Right cardiac atrium (tissue), 5 donors: ENCODE data around the gene KLF1. TPM values are rescaled to one million over a fixed set of nuclear protein-coding genes. Genes with fewer than 3 reads are reported as not detected.

ENCODE experiments used
- ATAC-seq, 2 donors: fragments of 200-7000 bp; cut with Tn5 transposase; one replicate each; pipeline versions ENCODE4 v1.8.0 to v1.9.1; 2020; ENCODE audit warnings: moderate library complexity in 2 of 2, mild to moderate bottlenecking in 1 of 2
- DNase-seq, 3 donors: peaks; one replicate each; pipeline ENCODE4 v3.0.0-alpha.2; 2020
- H3K27ac ChIP-seq: one replicate; pipeline ENCODE4 v1.5.1; 2013; ENCODE audit warnings: mild to moderate bottlenecking, low read length, control low read depth, moderate library complexity
- H3K27me3 ChIP-seq: one replicate; pipeline ENCODE4 v1.6.1; 2013; ENCODE audit not compliant: control insufficient read depth, insufficient read depth
- H3K4me1 ChIP-seq: one replicate; pipeline ENCODE4 v1.6.1; 2013; ENCODE audit warnings: low read length; ENCODE audit not compliant: control insufficient read depth, insufficient read depth
- H3K4me3 ChIP-seq: one replicate; pipeline ENCODE4 v1.5.1; 2013; ENCODE audit warnings: low read length, control low read depth
- H3K9me3 ChIP-seq: one replicate; pipeline ENCODE4 v1.6.1; 2013; ENCODE audit warnings: low read length; ENCODE audit not compliant: control insufficient read depth
- WGBS: extraction: QIAGEN DNeasy Blood & Tissue Kit; methylation state at CpG from one replicate; pipeline ENCODE4 v1.1.7; 2013; 5-methylcytosine and 5-hydroxymethylcytosine counted together
- intact Hi-C, 4 donors: fragments of 100-400 bp; cut with DNase I; formaldehyde crosslinking; loops; one replicate each; pipeline versions ENCODE4 v1.11.0 to v1.14.0; 2022 to 2023
- polyA plus RNA-seq: library from polyadenylated mRNA; stranded (reverse); fragments of 200-250 nt; gene quantifications from one replicate; pipeline ENCODE4 v1.2.3, GENCODE V29; 2013
- total RNA-seq, 4 donors: library from RNA; stranded (reverse); fragmentation: NEBNext Ultra II Directional; extraction: Animal tissue kit (Norgen Biotek cat#: 25700); gene quantifications; one replicate each; pipeline ENCODE4 v1.2.1, GENCODE V29; 2021
- donor health status: healthy with polysubstance abuse.
- donor health status: DM: no; HTN: yes; CAD: no.
- donor health status: DM: no; HTN: no; CAD: no.
- donor health status: DM: no; HTN: yes; CAD: no; lungs with severe emphysema.
- donor health status: DM: yes; HTN: yes; CAD: no.

The KLF1 gene
- total and polyA plus RNA-seq, 5 donors: not detected

DNA sequence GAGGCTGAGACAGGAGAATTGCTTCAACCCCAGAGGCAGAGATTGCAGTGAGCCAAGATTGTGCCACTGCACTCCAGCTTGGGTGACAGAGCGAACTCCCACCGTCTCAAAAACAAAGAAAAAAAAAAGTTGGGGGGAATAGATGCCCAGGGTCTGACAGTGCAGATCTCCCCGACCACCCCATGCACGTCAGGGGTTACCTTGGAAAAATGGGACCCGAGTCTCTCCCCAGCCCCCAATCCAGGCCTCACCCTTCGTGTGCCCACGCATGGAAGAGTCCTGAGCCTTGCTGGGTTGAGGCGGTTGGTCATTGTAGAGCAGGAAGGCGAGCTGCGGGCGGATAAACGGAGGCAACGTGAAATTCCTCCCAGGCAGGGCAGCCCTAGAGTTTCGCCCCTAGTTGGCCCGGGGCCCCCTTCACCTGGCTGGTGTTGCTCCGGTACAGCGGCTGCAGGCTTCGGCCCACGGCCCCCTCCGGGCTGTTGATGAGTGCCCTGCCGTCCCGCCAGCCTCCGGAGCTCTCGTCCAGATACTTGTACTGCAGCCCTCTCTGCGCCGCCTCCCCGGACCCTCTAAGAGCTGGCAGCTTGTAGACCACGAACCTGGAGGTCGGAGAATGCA lies 6.3 kb downstream of the KLF1 start:
- WGBS: 17% methylated on average over 29 of the region's 29 CpGs
- Histone ChIP-seq H3K9me3 (peaks cover 2% of the 10 kb centered on the region), H3K27me3 (no peaks in the 10 kb centered on the region), H3K4me3 (peak overlapping the region; percentile 43), H3K27ac (peak overlapping the region; percentile 26), H3K4me1 (no peaks in the 10 kb centered on the region)
- intact Hi-C loops: loop anchor here in 1 of 4 donors (10.0 kb wide), 1 partner anchor 84 kb away; the partner anchor contains the start of gene DAND5
- peak in 2 of 3 donors; percentile 77 for DNase-seq
- ATAC-seq: peak; percentile 41 to 47

DNA sequence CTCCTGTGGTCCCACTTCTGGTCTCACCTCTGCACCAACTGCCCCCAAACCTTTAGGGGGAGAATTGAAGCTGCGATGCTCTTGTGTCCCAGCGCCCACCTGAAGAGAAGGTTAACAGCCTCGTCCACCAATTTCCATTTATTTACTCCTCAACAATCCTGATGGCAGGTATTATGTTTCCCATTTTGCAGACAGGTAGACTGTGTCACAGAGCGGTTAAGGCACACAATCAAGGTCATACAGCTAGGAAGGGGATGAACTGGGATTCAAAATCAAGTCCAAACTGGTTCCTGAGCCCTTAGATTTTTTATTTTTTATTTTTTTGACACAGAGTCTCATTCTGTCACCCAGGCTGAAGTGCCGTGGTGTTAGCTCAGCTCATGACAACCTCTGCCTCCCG lies 11.9 kb downstream of the KLF1 start:
- no peaks in the 10 kb centered on the region for H3K4me1 ChIP-seq
- H3K27me3 ChIP-seq: no peaks in the 10 kb centered on the region
- DNase-seq (no peak), ATAC-seq (no peak)
- H3K27ac ChIP-seq: no peak overlapping the region
- intact Hi-C loops: no loop called here
- H3K9me3 ChIP-seq: no peaks in the 10 kb centered on the region
- 92% methylated on average over 6 of the region's 6 CpGs for WGBS
- H3K4me3 ChIP-seq: no peak overlapping the region

DNA sequence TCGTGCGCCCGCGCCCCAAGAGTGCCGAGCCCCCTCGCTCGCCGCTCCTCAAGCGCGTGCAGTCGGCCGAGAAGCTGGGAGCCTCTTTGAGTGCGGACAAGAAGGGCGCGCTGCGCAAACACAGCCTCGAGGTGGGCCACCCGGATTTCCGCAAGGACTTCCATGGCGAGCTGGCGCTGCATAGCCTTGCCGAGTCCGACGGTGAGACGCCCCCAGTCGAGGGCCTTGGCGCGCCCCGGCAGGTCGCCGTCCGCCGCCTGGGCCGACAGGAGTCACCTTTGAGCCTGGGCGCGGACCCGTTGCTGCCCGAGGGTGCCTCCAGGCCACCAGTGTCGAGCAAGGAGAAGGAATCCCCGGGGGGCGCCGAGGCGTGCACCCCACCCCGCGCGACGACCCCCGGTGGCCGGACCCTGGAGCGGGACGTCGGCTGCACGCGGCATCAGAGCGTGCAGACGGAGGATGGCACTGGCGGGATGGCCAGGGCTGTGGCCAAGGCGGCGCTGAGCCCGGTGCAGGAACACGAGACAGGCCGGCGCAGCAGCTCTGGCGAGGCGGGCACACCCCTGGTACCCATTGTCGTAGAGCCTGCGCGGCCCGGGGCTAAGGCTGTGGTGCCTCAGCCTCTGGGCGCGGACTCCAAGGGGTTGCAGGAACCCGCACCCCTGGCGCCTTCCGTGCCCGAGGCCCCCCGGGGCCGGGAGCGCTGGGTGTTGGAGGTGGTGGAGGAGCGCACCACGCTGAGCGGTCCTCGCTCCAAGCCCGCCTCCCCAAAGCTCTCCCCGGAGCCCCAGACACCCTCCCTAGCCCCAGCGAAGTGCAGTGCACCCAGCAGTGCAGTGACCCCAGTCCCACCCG lies 12.9 kb downstream of the KLF1 start:
- WGBS: 85% methylated on average over 86 of the region's 86 CpGs
- DNase-seq (peak in 1 of 3 donors; percentile 68), ATAC-seq (peak; percentile 6 to 20)
- H3K4me3 ChIP-seq: no peak overlapping the region
- H3K27me3 ChIP-seq: no peaks in the 10 kb centered on the region
- no peak overlapping the region for H3K27ac ChIP-seq
- H3K4me1 ChIP-seq: no peaks in the 10 kb centered on the region
- H3K9me3 ChIP-seq: no peaks in the 10 kb centered on the region
- intact Hi-C loops: no loop called here

DNA sequence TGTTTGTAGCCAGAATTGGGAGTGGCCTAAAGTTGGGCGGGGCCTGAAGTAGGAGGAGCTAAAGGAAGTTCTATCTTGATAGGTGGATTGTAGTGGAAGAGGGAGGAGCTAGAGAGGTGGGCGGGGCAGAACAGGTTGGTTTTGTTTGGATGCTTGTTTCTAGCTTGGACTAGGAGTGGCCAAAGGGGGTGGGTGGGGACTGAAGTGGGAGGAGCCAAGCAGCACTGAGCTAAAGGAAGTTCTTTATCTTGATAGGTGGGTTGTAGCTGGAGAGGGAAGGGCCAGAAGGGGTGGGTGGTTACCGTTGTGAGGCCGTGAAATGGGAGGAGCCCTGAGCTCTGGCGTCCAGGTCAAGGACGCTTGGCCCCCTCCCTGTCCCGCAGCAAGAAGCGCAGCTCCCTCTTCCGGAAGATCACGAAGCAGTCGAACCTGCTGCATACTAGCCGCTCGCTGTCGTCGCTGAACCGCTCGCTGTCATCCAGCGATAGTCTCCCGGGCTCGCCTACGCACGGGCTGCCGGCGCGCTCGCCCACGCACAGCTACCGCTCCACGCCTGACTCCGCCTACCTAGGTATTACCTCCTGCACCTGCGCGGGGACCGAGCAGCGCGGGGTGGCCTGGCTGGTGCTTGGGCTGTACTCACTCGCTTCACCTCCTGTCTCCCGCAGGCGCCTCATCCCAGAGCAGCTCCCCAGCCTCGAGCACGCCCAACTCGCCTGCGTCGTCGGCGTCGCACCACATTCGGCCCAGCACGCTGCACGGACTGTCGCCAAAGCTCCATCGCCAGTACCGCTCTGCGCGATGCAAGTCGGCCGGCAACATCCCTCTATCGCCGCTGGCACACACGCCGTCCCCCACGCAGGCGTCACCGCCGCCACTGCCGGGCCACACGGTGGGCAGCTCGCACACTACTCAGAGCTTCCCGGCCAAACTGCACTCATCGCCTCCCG lies 13.8 kb downstream of the KLF1 start:
- intact Hi-C loops: no loop called here
- Histone ChIP-seq H3K27me3 (no peaks in the 10 kb centered on the region), H3K9me3 (no peaks in the 10 kb centered on the region), H3K27ac (no peak overlapping the region), H3K4me1 (no peaks in the 10 kb centered on the region), H3K4me3 (no peak overlapping the region)
- ATAC-seq (peak; percentile 68 to 82), DNase-seq (peak; percentile 62 to 82 (median 79))
- 42% methylated on average over 70 of the region's 70 CpGs for WGBS

DNA sequence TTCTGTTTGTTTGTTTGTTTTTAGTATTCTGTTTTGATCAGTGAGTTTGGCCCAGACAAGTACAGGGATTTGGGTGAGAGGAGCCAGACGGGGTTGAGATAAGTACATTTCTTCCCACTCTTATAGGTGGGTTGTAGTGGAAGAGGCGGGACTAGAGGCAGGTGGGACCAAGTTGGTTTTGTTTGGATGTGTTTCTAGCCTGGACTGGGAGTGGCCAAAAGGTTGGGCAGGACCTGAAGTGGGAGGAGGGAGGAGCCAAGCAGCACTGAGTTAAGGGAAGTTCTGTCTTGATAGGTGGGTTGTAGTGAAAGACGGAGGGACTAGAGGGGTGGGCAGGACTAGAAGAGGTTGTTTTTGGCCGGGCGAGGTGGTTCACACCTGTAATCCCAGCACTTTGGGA lies 14.7 kb downstream of the KLF1 start:
- DNase-seq (no peak), ATAC-seq (no peak)
- intact Hi-C loops: no loop called here
- H3K27me3 ChIP-seq: no peaks in the 10 kb centered on the region
- no peaks in the 10 kb centered on the region for H3K4me1 ChIP-seq
- H3K4me3 ChIP-seq: no peak overlapping the region
- H3K9me3 ChIP-seq: no peaks in the 10 kb centered on the region
- 84% methylated on average over 5 of the region's 5 CpGs for WGBS
- no peak overlapping the region for H3K27ac ChIP-seq

DNA sequence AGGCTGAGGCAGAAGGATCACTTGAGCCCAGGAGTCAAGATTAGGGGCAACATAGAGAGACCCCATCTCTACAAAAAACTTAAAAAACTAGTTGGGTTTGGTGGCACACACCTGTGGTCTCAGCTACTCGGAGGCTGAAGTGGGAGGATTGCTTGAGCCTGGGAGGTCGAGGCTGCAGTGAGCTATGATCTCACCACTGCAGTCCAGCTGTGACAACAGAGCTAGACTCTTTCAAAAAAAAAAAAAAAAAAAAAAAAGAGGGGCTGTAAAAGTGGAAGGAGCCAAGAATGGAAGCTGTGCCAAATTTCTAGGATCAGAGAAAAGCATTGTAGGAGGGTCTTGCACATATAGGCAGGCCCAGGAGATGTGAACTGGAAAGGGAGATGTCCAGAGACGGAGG lies 15.3 kb downstream of the KLF1 start:
- Histone ChIP-seq H3K9me3 (no peaks in the 10 kb centered on the region), H3K27me3 (no peaks in the 10 kb centered on the region), H3K4me1 (no peaks in the 10 kb centered on the region), H3K4me3 (no peak overlapping the region), H3K27ac (no peak overlapping the region)
- WGBS: 67% methylated on average over 3 of the region's 3 CpGs
- ATAC-seq (no peak), DNase-seq (no peak)
- intact Hi-C loops: no loop called here

DNA sequence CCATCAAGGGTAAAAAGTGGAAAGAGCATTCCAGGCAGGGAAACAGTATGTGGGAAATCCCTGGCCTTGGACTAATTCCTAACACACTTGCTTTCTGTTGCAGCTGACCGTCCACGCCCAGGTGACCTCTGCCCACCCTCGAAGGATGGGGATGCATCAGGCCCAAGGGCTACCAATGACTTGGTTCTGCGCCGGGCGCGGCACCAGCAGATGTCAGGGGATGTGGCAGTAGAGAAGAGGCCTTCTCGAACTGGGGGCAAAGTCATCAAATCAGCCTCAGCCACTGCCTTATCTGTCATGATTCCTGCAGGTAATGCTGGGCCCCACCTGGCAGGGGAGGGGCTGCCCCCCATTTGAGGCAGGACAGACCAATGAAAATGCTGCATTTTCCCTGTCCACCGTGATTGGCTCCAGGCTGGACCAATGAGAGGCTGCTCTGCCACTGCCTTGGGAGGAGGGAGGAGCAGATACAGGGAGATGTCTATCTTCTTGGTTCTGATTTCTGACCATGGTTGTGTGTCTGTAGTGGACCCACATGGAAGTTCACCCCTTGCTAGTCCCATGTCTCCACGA lies 18.4 kb downstream of the KLF1 start:
- no peaks in the 10 kb centered on the region for H3K27me3 ChIP-seq
- DNase-seq: no peak
- H3K9me3 ChIP-seq: no peaks in the 10 kb centered on the region
- intact Hi-C loops: no loop called here
- ATAC-seq: no peak
- WGBS: 96% methylated on average over 10 of the region's 10 CpGs
- no peak overlapping the region for H3K27ac ChIP-seq
- no peak overlapping the region for H3K4me3 ChIP-seq
- H3K4me1 ChIP-seq: no peaks in the 10 kb centered on the region

DNA sequence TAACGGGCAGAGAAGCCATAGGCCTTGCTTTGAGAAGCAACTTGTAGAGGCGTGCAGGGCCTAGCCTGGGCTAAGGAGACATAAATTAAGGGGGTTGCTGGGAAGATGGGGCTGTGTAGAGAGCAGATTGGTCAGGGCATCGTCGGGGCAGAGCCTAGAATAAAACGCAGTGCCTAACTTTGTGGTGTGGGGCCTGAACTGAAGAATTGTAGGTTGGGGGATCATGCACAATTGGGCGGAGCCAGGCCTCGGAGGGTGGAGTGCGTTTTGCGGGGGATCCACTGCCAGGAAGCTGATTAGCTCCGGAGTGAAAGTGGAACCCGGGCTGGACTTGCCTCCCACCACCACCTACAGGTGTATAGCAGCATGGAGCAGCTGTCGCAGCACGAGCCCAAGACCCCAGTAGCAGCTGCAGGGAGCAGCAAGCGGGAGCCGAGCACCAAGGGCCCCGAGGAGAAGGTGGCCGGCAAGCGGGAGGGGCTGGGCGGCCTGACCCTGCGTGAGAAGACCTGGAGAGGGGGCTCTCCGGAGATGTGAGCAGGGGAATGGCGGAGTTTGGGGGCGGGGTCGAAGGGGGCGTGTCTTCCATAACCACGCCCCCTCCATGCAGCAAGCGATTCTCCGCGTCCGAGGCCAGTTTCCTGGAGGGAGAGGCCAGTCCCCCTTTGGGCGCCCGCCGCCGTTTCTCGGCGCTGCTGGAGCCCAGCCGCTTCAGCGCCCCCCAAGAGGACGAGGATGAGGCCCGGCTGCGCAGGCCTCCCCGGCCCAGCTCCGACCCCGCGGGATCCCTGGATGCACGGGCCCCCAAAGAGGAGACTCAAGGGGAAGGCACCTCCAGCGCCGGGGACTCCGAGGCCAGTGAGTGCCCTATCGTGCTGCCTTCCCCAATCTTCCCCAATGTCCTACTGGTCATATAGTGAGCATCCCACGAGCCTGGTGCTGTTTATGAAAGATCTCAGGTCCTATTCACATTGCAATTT lies 19.6 kb downstream of the KLF1 start:
- H3K27ac ChIP-seq: no peak overlapping the region
- WGBS: 9% methylated on average over 51 of the region's 51 CpGs
- H3K9me3 ChIP-seq: no peaks in the 10 kb centered on the region
- DNase-seq (peak; percentile 63 to 87 (median 85)), ATAC-seq (peak; percentile 75 to 77)
- no peaks in the 10 kb centered on the region for H3K27me3 ChIP-seq
- H3K4me1 ChIP-seq: no peaks in the 10 kb centered on the region
- peak overlapping the region; percentile 30 for H3K4me3 ChIP-seq
- intact Hi-C loops: no loop called here

DNA sequence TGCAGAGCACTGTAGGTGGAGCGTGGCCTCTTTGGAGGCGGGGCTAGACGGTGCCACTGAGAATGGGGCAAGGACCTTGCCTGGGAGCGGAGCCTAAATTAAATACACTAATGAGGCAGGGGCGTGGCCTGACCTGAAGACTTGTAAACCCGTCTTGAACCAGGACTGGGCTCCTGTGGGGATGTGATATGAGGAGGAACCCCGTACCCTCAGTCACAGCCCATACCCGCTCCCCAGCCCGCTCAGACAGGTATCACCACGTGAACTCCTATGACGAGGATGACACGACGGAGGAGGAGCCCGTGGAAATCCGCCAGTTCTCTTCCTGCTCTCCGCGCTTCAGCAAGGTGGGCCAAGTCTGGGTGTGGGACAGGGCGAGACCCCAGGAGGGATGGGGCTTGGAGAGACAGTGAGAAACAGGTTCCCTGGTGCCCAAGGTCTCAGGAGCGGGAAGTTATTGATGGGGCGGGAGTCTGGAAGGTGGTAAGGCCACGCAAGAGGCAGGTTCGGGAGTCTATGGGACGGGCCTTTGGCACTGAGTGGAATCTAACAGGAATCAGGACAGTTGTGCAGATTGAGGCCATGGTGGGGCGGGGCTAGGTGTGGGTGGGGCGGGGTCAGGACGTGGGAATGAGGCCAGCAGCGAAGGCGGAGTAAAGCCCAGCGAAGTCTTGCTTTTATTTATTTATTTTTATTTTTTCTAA lies 20.4 kb downstream of the KLF1 start:
- intact Hi-C loops: no loop called here
- H3K27ac ChIP-seq: no peak overlapping the region
- H3K4me3 ChIP-seq: no peak overlapping the region
- DNase-seq (no peak), ATAC-seq (no peak)
- WGBS: 87% methylated on average over 29 of the region's 29 CpGs
- H3K9me3 ChIP-seq: no peaks in the 10 kb centered on the region
- H3K27me3 ChIP-seq: no peaks in the 10 kb centered on the region
- H3K4me1 ChIP-seq: no peaks in the 10 kb centered on the region
